Heart left ventricle (tissue), 13 donors: ENCODE measurements around the gene FER.

Source experiments
- POLR2A ChIP-seq, 2 donors: fragments of 450-650 bp; IDR thresholded peaks; one replicate each; pipeline ENCODE4 v1.6.1; 2017; ENCODE audit warnings: antibody characterized with exemption in 2 of 2, mild to moderate bottlenecking in 2 of 2, moderate library complexity in 2 of 2
- TF ChIP-seq, protein P1 (sequence below), 12 donors: fragments of 200-600 bp; sonication (generic) in 4 of 12; IDR thresholded peaks; one replicate each; pipeline versions ENCODE4 v1.5.0 to v1.8.0; 2018 to 2022; ENCODE audit warnings: antibody characterized with exemption in 12 of 12, mild to moderate bottlenecking in 5 of 12
- donor health status: ischemic (EF 13 %, LVEDD 7.1; RV severe dilation, severe dysfunction).
- donor health status: DM: no; HTN: yes; CAD: no.
- donor health status: DM: no; HTN: no; CAD: no.
- donor health status: ischemic (EF 25% LVEDD 6.9; RV normal size, moderate dysfunction).
- donor health status: ischemic (EF 25% LVEDD 5.7; RV mildly dilated, moderate dysfunction).
- donor health status: ischemic (EF 35%, LVEDD 5.7; RV mildly dilated, moderate dysfunction).
- donor health status: nonischemic (EF 11% LVEDD 7.7; RV severe dilation, severe dysfunction).
- donor health status: DM: yes; HTN: yes; CAD: no.
- donor health status: PGD.
- donor health status: ischemic (EF 29% LVEDD 5.4; RV normal size, mild dysfunction).
- donor health status: nonischemic (EF 23%, LVEDD 6.1; RV moderate dilation, normal function).

DNA sequence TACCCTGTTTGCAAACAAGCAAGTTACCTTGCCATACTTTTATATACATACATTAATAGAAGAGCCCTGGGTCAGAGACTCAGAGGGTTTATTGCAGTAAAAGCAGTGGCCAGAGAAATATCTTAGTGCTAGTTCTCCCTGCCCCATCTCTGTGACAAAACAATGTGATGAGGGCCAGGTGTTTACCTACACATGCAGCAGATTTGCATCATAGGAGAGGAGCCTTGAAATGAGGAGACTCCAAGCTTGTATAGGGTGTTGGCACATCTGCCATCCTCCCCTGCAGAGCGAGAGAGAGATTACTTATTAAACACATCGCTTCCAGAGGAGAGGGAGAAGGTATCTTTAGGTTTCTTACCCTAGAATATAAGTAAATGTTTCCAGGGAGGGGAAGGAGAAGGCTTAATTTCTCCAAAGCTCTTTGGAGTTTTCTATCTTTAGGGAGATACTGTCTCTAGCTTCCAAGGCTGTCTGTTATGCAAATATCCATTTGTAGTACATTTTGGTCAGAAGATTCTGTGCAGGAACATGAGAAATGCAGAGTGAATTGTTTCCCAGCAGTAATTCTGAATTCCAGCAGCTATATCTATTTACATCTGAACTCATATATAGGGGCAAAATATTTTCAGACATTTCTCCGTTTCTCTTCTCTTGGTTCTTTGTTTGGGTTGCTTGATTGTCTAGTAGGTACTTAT, 15.7 kb downstream of the FER start:
- TF ChIP-seq, protein P1, sequence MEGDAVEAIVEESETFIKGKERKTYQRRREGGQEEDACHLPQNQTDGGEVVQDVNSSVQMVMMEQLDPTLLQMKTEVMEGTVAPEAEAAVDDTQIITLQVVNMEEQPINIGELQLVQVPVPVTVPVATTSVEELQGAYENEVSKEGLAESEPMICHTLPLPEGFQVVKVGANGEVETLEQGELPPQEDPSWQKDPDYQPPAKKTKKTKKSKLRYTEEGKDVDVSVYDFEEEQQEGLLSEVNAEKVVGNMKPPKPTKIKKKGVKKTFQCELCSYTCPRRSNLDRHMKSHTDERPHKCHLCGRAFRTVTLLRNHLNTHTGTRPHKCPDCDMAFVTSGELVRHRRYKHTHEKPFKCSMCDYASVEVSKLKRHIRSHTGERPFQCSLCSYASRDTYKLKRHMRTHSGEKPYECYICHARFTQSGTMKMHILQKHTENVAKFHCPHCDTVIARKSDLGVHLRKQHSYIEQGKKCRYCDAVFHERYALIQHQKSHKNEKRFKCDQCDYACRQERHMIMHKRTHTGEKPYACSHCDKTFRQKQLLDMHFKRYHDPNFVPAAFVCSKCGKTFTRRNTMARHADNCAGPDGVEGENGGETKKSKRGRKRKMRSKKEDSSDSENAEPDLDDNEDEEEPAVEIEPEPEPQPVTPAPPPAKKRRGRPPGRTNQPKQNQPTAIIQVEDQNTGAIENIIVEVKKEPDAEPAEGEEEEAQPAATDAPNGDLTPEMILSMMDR (IDR thresholded peaks at IDR 0.05) = no peak
- TF ChIP-seq POLR2A (IDR thresholded peaks at IDR 0.05) = no peak
